NCI-H82 treated with DMSO at 0.1 percent for 48 hours (cell line): ENCODE results near the gene UBE3B.

ENCODE experiments used
- DNase-seq: peaks from one replicate; lab custom pipeline; 2025; ENCODE audit not compliant: unreplicated experiment; lab: John Stamatoyannopoulos, UW

UBE3B gene

DNA sequence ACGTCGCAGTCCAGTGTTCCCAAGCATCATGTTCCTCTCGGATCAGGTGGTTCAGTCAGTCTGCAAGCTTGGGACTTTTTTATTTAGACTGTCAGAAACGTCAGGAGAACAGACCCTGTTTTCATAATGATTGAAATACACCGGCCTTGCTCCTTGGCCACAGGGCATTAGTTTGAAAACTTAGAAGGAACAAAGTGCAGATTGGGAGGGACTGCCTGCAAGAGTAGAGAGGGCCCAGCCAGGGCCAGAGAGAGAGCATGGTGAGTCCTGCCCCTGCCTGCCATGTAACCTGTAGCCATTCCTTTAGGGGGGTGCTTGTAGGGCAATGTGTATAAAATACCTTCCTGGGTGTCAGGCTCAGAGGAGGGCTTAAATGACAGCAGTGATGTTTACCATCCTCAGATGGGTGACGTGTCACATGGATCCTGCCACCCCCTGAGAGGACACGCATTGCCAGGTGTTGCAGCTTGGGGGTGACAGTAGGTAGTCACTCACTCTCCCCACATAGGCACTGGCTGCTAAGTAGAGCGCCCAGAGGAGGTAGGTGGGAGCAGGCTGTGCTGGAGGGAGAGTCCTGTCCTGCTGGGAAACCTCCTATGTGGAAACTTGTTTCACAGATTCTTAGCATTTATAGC, 50.2 kb downstream of the UBE3B start:
- DNase-seq = no peak

DNA sequence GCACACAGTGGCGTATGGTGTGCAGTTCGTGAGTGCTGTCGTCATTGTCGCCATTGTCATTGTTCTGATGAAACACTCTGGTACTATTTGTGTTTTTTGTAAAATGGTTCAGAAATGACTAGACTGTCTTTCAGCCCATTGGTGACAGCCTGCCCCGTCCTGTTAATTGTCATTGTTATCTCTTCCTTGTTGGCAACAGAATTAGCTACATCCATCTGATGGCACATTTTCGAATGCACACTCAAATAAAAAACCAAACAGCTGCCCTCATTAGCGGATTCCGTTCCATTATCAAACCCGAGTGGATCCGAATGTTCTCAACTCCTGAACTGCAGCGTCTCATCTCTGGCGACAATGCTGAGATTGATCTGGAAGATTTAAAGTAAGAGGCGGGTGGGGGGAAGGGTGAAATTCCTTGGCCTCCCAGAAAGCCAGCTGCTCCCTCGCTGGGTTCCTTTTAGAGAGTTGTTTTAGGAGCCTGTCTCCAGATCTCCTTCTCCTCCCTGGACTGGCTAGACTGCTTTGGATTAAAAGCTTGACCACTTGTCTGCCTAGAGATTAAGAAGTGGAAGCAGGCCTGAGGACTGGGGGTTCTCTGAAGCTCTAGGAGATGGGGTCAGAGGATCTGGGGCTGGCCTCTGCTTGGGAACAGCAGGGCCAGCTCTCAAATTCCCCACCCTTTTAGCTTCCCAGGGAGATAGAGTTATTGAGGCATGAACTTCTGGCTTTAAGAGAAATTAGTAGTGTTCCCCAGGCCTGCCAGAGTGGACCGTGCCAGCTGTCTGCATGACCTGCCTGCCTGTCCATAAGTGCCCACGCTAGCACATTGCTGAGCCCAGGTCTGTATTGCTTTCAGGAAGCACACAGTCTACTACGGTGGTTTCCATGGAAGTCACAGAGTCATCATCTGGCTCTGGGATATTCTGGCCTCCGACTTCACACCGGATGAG, 52.5 kb downstream of the UBE3B start:
- DNase-seq = peak; percentile 65

DNA sequence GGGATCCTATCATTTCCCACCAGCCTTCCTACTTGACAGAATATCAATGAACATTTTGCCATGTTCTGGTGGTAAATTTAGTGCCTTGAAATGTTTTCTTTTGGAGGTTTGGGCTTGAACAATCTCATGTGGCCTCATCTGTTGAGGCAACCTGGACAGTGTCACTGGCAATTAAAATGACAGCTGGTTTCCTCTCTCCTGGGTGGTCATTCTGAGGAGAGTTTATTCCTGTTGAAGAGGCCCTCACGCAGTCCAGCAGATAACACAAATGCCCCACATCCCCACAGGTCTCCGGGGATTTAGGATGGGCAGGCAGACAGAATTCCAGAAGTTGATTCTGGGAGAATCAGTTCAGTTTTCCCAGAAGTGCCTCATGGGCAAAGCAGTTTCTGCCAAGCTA, 54.0 kb downstream of the UBE3B start:
- no peak for DNase-seq

DNA sequence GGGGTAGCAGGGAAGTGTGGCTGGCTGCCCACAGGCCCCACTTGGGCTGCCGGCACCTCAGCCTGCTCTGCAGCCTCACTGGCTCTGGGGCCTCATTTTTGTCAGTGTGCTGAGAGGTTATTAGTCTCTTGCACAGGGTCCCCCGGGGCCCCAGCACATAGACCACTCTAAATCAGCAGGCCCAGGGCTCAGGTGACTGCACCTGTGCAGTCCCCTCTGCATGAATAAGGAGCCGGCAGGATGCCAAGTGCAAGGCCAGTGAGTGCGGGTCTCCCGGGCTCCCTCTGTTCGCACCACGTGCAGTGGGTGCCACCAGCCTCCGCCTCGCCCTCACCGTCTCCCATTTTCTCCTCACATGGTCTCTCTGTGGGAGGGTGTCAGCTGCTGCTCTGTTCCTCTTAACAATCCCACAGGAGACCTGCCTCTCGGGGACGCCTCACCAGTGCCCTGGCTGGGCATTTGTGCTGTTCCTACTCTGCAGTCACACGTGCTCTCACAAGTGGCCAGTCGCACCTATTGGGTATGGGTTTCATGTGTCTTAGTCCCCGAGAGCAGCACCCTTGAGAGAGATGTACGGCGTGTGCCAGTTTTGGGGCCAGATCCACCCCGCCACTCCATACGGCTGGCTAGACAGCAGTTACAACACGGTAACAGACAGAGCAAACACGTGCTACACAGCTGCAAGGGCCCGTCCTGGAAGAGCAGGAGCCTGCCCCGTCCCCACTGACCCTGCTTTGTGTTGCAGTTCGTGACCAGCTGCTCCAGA, 55.5 kb downstream of the UBE3B start:
- DNase-seq = no peak

DNA sequence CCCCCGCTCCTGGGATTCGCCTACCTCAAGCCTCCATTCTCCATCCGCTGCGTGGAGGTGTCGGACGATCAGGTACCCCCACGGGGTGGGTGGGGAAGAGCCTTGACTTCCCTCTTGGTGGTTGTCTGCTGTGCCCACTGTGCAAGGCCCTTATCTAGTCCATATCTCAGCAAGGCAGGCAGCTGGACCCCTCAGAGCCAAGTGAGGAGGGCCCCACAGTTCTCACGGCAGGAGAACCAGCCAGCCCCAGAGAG, 56.0 kb downstream of the UBE3B start:
- no peak for DNase-seq

DNA sequence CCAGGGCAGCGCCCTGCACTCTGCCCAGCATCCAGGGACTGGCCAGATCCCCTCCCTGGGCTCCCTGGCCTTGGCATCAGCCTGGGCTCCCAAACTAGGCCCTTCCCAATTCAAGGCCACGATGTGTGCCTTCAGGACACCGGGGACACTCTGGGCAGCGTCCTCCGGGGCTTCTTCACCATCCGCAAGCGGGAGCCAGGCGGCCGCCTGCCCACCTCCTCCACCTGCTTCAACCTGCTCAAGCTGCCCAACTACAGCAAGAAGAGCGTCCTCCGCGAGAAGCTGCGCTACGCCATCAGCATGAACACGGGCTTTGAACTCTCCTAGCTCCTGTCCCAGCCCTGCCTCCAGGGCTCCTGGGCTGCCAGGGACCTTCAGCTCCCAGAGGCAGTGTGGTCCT, 57.0 kb downstream of the UBE3B start:
- no peak for DNase-seq

DNA sequence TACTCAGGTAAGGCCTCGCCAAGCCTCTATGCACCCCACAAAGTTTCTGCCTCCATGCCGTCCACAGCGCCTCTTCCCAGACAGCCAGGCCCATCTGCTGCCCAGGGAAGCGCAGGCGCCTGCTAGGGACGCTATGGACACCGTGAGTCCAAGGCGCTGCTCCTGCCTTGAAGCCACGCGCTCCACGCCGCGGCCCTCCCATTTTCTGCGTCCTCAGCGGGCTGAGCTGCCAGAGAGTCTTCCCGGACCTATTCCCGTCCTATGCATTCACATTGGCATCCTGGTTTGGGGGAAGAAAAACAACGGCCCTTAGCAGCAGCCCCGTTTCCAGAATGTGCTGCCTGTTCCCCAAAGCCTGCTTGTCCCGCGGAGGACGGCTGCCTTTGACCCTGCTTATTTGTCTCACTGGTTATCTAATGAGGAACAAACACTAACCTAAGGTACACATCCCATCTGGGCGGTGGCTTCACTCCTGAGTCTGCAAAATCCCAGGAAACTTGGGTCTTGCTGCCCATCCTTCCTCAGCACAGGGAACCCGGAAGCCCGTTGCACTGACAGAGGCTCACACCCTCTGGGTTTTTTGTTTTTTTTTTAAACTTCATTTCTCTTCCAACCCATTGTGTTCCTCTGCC, 57.9 kb downstream of the UBE3B start:
- no peak for DNase-seq

DNA sequence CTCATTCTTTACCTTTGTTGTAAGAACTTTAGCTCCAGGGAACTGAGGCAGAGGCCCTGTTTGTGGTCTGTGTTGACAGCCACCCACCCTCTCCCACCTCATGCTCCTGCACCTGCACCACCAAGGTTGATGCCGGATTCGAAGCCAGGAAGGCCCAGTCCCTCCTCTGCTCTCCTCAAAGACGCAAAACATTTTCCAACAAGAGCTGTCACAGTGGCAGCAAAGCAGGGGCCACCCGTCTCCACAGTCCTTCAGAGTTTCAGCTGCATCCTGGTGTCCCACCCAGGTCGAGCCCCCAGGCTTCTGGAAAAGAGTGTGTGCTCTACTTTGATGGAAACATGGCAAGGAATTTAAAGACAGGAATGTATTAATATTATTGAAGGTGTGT, 58.4 kb downstream of the UBE3B start:
- no peak for DNase-seq

DNA sequence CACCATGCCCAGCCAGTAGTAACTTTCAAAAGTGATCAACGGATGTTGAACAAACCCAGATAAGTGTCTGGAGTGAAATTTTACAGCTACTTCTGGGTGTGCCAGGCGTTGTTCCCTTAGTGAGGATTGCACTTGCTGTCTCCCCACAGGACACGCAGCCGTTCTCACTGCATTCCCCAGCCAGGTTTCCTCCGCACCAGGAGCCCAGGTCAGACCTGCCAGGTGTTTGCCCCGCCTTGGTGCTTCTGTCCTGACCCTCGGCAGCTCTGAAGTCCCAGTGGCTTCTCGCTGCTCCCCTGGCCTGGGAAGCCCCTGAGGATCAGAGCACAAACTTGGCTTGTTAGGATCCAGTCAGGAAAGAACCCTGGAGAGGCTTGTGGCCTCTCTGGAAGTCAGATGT, 59.7 kb downstream of the UBE3B start:
- DNase-seq = no peak

DNA sequence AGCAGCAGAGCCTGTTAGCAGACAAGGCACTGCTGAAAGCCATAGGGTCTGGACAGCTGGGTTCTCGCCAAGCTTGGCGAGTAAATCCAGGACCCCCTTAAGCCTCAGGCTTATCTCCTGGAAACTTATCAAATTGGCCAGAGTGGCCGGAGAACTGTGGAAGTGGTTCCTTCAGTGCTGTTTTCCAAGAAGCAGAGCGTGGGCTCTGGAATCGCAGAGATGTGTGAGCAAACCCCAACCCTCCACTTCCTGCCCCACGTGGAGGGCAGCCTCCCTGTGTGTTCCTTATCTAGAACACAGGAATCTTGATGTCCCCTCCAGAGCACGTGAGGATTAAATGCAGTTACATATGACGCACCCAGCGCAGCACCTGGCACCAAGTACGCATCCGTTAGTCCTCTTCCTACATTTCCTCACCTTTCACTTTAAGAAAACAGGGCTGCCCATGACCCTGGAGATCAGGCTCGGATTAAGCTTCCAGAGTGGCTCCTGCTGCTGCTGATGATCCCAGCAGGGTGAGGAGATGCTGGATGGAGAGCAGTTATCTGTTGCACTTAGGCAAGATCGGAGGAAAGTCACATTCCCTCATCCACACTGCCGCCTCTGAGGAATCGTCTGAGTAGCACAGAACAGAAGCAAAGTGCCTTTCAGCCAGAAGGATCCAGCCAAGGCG, 60.9 kb downstream of the UBE3B start:
- peak; percentile 56 for DNase-seq

DNA sequence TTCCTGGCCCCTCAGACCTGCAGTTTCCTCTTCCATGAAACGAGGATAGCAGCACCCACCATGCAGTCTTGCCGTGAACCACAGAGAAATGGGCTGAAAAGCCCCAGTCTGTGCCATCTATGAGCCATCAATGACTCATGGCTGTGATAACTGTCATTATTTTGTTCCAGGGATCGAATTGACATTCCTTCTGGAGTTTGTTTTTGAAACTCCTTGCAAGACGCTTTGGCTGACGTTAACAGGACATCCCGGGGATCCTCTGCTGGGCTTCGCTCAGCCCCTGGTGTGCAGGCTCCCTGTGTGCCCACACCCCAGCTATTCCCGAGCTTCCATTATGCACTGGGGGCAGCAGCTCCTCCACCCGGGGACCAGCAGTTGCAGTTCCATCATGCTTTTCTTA, 62.1 kb downstream of the UBE3B start:
- DNase-seq = no peak

DNA sequence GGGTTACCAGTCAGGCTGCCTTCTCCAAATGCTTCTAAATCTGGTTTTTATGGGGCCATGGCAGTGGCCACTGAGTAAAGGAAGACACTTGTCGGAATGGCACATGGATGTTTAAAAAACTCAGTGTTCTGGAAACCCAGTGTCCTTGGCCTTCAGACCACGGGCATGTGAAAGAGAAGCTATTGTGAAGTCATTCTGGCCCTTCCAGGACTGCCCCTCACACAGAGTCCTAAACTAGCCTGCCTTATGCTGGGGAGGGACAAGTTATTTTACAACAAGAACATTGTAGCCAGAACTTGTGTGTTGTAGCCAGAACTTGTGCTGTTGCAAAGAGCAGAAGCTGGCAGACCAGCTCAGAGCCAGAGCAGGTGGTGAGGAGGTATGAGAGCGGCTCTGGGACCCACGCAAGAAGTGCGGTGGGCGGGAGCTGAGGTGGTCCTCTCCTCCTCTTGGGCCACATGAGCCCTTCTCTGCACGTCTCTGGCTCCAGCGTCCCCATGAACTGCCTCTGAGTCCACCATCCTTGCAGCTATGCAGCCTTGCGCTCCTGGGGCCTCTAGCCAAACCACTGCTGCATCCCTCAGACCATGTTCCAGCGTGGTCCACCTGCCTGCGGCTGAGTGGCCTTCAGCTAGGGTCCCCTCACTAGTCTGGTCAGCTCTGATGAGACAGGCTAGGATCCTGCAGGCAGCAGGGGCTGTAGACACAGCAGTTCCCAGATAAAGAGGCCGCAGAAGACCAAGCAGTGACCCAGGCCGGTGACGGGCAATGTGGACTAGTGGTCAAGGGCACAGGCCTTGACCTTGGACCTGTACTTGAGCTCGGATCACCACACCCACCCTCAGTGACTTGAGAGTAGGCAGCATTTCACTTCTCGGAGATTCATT, 63.3 kb downstream of the UBE3B start:
- no peak for DNase-seq

DNA sequence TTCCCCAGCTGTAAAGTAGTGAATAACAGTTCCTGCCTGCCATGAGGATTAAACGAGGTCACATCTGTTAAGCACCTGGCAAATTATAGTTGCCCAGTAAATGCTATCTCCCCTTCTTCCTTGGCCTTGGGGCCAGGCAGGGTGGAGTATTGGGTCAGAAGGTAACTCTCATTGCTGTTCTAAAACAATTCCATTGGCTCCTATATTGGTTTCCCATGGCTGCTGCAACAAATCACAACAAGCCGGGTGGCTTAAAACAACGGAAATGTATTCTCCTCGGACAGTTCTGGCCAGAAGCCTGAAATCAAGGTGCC, 63.9 kb downstream of the UBE3B start:
- DNase-seq = peak; percentile 10

DNA sequence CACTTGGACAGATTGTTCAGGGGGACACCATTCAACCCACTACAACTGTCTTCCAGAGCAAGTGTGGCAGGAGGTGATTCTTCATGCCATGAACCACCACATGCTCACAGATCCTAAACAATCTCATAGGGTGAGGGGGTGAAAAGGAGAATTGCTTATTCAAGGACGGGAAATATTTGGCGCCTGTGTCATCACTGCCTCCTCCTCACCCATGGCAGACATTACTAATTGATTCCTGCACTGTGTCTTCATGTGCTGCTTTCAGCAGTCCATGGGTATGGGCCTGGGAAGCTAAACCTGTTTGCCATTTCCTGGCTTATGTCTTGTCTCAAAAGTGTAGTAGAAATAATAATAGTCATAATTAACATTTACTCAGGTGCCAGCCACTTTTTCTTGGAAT, 64.6 kb downstream of the UBE3B start:
- no peak for DNase-seq

DNA sequence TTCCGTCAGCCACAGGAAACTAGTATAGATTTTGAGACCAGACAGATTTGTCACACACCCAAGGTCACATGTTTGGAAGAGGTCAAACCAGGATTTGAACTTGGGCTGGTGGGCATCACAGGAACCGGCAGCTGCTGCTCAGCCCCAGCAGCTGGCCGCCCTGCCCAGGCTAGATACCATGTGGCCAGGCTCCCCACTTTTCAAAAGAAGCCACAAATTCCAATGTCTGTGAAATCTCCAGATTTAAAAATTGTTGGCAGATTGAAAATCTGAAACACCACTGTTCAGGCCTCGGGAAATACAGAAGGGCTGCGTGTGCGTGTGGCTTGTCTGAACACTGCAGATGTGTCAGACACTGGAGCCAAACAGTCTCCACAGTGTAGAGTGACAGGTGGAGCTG, 65.4 kb downstream of the UBE3B start:
- DNase-seq = no peak

DNA sequence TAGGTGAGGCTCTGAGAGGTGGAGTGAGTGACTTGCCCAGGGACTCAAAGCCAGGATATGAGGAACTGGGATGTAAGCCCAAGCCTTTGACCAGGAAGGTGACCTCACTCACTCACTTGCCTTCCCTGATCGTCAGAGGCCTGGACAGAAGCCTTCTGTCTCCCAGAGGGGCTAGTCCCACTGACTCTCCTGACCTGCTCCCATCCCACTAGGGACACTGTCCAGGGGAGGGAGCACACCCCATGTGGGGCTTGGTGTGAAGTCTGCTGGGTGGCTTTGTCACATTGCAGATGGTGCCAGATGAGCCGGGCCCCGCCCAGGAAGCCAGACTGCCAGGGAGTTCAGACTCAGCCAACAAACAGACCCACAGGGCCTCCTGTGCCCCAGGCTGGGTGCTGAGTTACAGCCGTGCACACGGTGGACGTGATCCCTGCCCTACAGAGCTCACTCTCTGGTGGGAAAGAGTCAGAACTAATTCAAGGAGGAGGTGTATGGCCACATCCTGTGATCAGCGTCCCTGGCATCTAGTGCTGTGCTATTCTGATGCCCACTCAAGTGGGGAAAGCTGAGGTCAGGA, 67.6 kb downstream of the UBE3B start:
- DNase-seq = no peak

DNA sequence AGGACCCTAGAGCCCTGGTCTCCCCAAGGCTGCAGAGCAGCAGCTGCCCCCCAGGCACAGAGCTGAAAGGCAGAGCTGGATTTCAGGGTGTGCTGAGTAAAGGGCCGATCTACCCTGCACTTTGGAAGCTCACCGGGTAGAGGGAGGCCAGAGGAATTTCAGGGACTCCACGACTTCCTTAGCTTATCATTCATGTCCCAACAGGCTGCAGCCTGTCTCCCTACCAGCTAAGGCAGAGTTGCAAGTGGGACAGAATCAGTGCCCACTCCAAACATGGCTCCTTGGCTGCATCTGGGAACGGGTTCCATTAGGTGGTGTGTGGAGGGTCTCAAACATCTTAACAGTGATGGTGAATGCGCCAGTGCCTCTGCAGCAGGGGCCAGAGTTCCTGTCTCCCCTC, 68.4 kb downstream of the UBE3B start:
- DNase-seq = no peak

DNA sequence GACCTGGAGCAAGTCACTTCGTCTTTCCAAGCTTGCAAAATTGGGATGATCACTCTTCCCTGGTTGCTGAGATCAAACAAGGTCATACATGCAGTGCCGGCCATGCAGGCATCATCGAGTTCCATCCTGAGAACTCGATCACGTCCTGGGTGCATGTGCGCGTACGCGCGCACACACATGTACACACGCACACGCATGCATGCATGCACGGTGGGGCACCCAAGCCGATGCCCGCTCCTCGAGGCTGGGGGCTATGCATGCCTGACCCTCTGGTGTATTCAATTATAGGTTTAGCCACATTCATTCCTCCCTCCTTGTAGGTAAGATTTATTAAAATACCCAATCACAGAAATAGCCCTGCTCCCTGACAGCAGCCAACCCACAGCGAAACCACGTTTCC, 69.9 kb downstream of the UBE3B start:
- DNase-seq = no peak

DNA sequence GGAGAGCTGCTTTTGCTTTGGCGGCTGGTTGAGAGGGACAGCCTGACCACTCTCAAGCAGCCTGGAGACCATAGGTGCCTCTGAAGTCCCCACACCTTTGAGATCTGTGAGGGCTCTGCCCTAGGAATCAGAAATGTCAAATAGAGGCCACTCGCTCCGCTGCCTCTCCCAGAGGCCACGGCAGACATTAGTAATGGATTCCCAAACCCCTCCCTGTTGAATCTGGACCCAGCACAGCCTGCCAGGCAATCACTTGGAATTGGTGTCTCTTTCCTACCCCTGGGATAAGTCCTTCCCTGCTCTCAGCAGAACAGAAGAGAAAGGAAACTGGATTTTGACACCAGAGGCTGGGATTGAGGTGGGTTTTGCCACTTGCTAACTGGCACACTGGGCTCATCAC, 70.8 kb downstream of the UBE3B start:
- DNase-seq = no peak
